ENCODE data around the gene CD1E.
"Not testable (repeated sequence)": the region's sequence is repeated elsewhere in the genome, so short reads cannot be mapped to it uniquely, and the experiment has no call there.

Gene CD1E

DNA sequence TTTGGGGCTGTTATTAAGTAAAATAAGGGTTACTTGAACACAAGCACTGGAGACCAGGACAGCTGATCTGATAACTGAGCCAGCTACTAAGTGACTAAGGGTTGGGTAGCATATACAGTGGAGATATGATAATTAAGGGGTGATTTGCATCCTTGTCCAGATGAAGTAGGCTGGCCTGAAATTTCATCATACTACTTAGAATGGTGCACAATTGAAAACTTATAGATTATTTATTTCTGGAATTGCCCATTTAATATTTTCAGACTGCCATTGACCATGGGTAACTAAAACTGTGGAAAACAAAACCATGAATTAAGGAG, 18.5 kb upstream of the CD1E start:
- no peaks in the 10 kb centered on the region for H3K36me3 Mint-ChIP-seq (ENCODE audit: low read depth)
- peaks cover 21% of the 10 kb centered on the region for H3K27me3 Mint-ChIP-seq
- no peak for DNase-seq
- H3K4me1 Mint-ChIP-seq (ENCODE audit: low read depth): peaks cover 21% of the 10 kb centered on the region
- H3K4me3 Mint-ChIP-seq: no peak overlapping the region
- H3K9me3 Mint-ChIP-seq: peaks cover 13% of the 10 kb centered on the region
- no peak overlapping the region for H3K27ac Mint-ChIP-seq

- H3K9me3 Mint-ChIP-seq: peaks cover 13% of the 10 kb centered on the region
- not testable (repeated sequence) for H3K36me3 Mint-ChIP-seq (ENCODE audit: low read depth); H3K27ac Mint-ChIP-seq; H3K4me3 Mint-ChIP-seq; DNase-seq
- H3K27me3 Mint-ChIP-seq: peaks cover 21% of the 10 kb centered on the region
- peaks cover 21% of the 10 kb centered on the region for H3K4me1 Mint-ChIP-seq (ENCODE audit: low read depth)
These were observed 17.3 kb upstream of the CD1E start for GRCh38 chr1:158336413-158336812.

DNA sequence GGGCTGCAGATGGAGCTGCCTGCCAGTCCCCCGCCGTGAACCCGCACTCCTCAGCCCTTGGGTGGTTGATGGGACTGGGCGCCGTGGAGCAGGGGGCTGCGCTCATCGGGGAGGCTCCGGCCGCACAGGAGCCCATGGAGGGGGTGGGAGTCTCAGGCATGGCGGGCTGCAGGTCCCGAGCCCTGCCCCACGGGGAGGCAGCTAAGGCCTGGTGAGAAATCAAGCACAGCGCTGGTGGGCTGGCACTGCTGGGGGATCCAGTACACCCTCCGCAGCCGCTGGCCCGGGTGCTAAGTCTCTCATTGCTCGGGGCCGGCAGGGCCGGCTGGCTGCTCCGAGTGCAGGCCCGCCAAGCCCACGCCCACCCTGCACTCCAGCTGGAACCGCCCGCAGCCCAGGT, 4.7 kb upstream of the CD1E start:
- not testable (repeated sequence) for H3K4me1 Mint-ChIP-seq (ENCODE audit: low read depth); H3K4me3 Mint-ChIP-seq; H3K9me3 Mint-ChIP-seq; H3K36me3 Mint-ChIP-seq (ENCODE audit: low read depth); DNase-seq; H3K27ac Mint-ChIP-seq
- H3K27me3 Mint-ChIP-seq: peaks cover 12% of the 10 kb centered on the region

GRCh38 chr1:158354255-158354654, 561 bp downstream of the CD1E start:
- Mint-ChIP-seq H3K4me3 (no peak overlapping the region), H3K36me3 (ENCODE audit: low read depth) (no peaks in the 10 kb centered on the region)

GRCh38 chr1:158355773-158356285, 2.1 kb downstream of the CD1E start:
- H3K4me3 Mint-ChIP-seq: no peak overlapping the region
- no peaks in the 10 kb centered on the region for H3K9me3 Mint-ChIP-seq
- no peak overlapping the region for H3K27ac Mint-ChIP-seq
- DNase-seq: no peak
- H3K4me1 Mint-ChIP-seq (ENCODE audit: low read depth): no peaks in the 10 kb centered on the region
- H3K36me3 Mint-ChIP-seq (ENCODE audit: low read depth): no peaks in the 10 kb centered on the region
- H3K27me3 Mint-ChIP-seq: peaks cover 37% of the 10 kb centered on the region

More at GRCh38 chr1:158354255-158354654, 561 bp downstream of the CD1E start:
- Mint-ChIP-seq H3K4me1 (ENCODE audit: low read depth) (no peaks in the 10 kb centered on the region), H3K27ac (no peak overlapping the region), H3K27me3 (peaks cover 37% of the 10 kb centered on the region), H3K9me3 (no peaks in the 10 kb centered on the region)
- DNase-seq: no peak

- Mint-ChIP-seq H3K27ac (no peak overlapping the region), H3K9me3 (no peaks in the 10 kb centered on the region), H3K27me3 (peaks cover 37% of the 10 kb centered on the region), H3K4me1 (ENCODE audit: low read depth) (no peaks in the 10 kb centered on the region), H3K36me3 (ENCODE audit: low read depth) (no peaks in the 10 kb centered on the region), H3K4me3 (no peak overlapping the region)
- DNase-seq: no peak
These were observed 2.9 kb downstream of the CD1E start for GRCh38 chr1:158356616-158357015.

DNA sequence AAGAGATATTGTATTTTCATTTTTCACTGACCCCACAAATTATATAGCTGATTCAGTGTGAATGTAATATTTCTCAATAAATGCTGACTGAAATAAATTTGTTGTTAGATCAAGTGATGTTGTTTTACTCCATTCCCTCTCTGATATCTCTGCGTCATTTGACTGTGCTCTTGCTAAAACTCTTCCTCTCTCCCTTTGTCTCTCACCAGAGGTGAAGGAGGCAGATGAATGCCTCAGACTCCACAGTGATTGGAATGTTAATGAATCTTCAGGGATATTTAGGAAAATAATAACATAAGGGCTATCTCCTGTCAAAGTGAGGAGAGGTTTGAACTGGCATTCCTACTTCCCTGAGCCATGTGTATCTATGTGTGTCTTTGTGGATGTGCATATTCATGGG, 3.7 kb downstream of the CD1E start:
- Mint-ChIP-seq H3K27me3 (peaks cover 37% of the 10 kb centered on the region), H3K4me3 (no peak overlapping the region), H3K36me3 (ENCODE audit: low read depth) (no peaks in the 10 kb centered on the region), H3K9me3 (no peaks in the 10 kb centered on the region), H3K27ac (no peak overlapping the region), H3K4me1 (ENCODE audit: low read depth) (no peaks in the 10 kb centered on the region)
- no peak for DNase-seq

GRCh38 chr1:158362482-158362881, 8.8 kb downstream of the CD1E start:
- Mint-ChIP-seq H3K27me3 (peaks cover 33% of the 10 kb centered on the region), H3K27ac (no peak overlapping the region), H3K9me3 (no peaks in the 10 kb centered on the region), H3K4me3 (no peak overlapping the region), H3K4me1 (ENCODE audit: low read depth) (no peaks in the 10 kb centered on the region), H3K36me3 (ENCODE audit: low read depth) (no peaks in the 10 kb centered on the region)
- DNase-seq: no peak

DNA sequence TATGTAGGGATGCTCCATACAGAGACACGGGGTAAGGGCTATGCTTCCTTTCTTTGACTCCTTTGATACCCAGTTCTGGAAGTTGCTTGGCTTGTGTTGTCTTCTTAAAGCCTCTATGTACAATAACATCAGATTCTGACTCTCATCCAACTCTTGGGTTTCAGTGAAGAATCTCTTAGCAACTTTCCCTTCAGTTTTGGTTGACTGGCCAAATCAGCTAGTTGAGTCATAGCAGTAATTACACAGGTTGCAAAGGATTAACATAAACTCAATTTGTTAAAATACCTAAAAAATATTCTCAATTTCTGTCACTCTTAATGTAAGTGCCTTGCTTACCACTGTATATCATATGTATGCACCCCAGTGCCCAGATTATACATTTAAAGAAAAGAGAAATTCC, 9.2 kb downstream of the CD1E start:
- no peak overlapping the region for H3K27ac Mint-ChIP-seq

GRCh38 chr1:158366783-158367182, 13.1 kb downstream of the CD1E start:
- peaks cover 11% of the 10 kb centered on the region for H3K4me1 Mint-ChIP-seq (ENCODE audit: low read depth)
- no peaks in the 10 kb centered on the region for H3K36me3 Mint-ChIP-seq (ENCODE audit: low read depth)
- peaks cover 50% of the 10 kb centered on the region for H3K27me3 Mint-ChIP-seq
- DNase-seq: no peak
- H3K4me3 Mint-ChIP-seq: no peak overlapping the region
- no peak overlapping the region for H3K27ac Mint-ChIP-seq
- peaks cover 3% of the 10 kb centered on the region for H3K9me3 Mint-ChIP-seq

More for the DNA sequence above, 9.2 kb downstream of the CD1E start:
- Mint-ChIP-seq H3K27me3 (peaks cover 33% of the 10 kb centered on the region), H3K9me3 (no peaks in the 10 kb centered on the region), H3K4me1 (ENCODE audit: low read depth) (no peaks in the 10 kb centered on the region), H3K36me3 (ENCODE audit: low read depth) (no peaks in the 10 kb centered on the region), H3K4me3 (no peak overlapping the region)
- no peak for DNase-seq

DNA sequence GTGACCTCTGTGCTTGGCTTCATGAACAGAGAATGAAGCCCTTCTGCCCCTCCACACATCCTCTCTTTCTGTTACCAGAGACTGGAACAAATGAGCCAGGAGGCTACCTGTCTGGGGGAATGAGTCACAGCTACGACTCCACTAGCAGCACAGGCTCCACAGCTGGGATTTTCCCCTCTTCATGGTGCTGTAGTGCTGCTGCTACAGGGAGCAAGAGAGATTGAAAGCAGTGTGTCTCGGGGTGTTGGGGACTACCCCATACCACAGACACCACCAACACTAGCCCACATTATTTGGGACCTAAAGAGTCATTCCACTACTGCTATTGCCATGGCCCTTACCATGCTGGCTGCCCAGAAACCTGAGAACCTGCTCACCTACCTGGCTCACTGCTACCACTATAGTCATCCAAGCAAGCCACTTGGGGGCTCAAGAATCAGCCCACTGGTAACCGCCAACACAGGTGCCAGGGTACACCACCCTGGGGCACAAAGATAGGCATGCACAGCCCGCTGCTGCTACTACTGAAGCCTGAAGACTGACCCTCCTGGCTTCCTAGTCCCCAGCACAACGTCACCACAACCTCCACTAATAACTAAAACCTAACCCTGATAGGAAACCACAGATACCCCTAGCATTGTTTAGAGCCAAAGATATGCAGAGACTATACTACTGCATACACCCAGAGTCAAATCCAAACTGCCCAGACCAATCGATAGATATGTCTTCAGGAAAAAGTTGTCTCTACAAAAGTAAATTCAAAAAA, 17.7 kb downstream of the CD1E start:
- H3K27me3 Mint-ChIP-seq: peaks cover 56% of the 10 kb centered on the region
- H3K4me1 Mint-ChIP-seq (ENCODE audit: low read depth): peaks cover 11% of the 10 kb centered on the region
- DNase-seq: no peak
- H3K9me3 Mint-ChIP-seq: peaks cover 8% of the 10 kb centered on the region
- no peak overlapping the region for H3K4me3 Mint-ChIP-seq
- H3K27ac Mint-ChIP-seq: peak overlapping the region; percentile 22
- H3K36me3 Mint-ChIP-seq (ENCODE audit: low read depth): no peaks in the 10 kb centered on the region

- not testable (repeated sequence) for H3K4me3 Mint-ChIP-seq; H3K27ac Mint-ChIP-seq; H3K9me3 Mint-ChIP-seq; H3K36me3 Mint-ChIP-seq (ENCODE audit: low read depth); DNase-seq
- Mint-ChIP-seq H3K27me3 (peaks cover 51% of the 10 kb centered on the region), H3K4me1 (ENCODE audit: low read depth) (peaks cover 11% of the 10 kb centered on the region)
These were observed 20.4 kb downstream of the CD1E start for GRCh38 chr1:158374101-158374500.

GRCh38 chr1:158374860-158375259, 21.2 kb downstream of the CD1E start:
- Mint-ChIP-seq H3K27ac (no peak overlapping the region), H3K27me3 (peaks cover 47% of the 10 kb centered on the region), H3K4me1 (ENCODE audit: low read depth) (peaks cover 11% of the 10 kb centered on the region), H3K4me3 (no peak overlapping the region), H3K36me3 (ENCODE audit: low read depth) (no peaks in the 10 kb centered on the region), H3K9me3 (peaks cover 8% of the 10 kb centered on the region)
- no peak for DNase-seq

DNA sequence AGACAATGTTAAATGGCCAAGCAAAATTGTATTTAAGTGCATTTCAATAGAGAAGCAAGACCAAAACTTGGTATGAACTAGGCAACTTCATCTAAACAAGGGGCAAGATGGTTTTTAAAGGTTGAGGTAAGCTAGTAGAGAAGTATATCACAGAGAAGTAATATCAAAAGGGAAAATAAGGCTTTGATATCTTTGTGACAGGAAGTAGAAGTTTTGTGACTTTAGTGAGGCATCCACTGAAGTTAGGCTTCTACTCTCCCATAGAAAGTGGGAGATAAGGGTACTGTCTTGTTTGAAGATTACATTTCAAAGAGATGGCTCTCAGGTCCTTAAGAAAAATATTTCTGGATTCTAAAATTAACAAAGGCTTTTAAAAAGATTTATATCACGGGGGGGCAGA, 36.6 kb downstream of the CD1E start:
- peaks cover 2% of the 10 kb centered on the region for H3K4me1 Mint-ChIP-seq (ENCODE audit: low read depth)
- H3K4me3 Mint-ChIP-seq: no peak overlapping the region
- H3K27ac Mint-ChIP-seq: no peak overlapping the region
- H3K27me3 Mint-ChIP-seq: peaks cover 18% of the 10 kb centered on the region
- no peaks in the 10 kb centered on the region for H3K36me3 Mint-ChIP-seq (ENCODE audit: low read depth)
- no peak for DNase-seq
- H3K9me3 Mint-ChIP-seq: peaks cover 2% of the 10 kb centered on the region

GRCh38 chr1:158391099-158391498, 37.4 kb downstream of the CD1E start:
- Mint-ChIP-seq H3K4me3 (no peak overlapping the region), H3K27me3 (peaks cover 17% of the 10 kb centered on the region), H3K36me3 (ENCODE audit: low read depth) (no peaks in the 10 kb centered on the region), H3K9me3 (peaks cover 2% of the 10 kb centered on the region), H3K4me1 (ENCODE audit: low read depth) (peaks cover 2% of the 10 kb centered on the region), H3K27ac (no peak overlapping the region)
- DNase-seq: no peak

Measured in activated T-cell treated with anti-CD3 and anti-CD28 coated beads, Interleukin-2, amount 50 U/mL, for 24 hours (primary cell).